GM23338 (cell line): ENCODE results near the gene CKLF.

Experiments
- CREB1 ChIP-seq: fragments of 250-450 bp; sonication (Bioruptor Pico); IDR thresholded peaks from 2 replicates; pipeline ENCODE4 v1.5.0; 2020; ENCODE audit warnings: low read depth, mild to moderate bottlenecking, moderate library complexity
- EZH2 ChIP-seq: fragments of 200-600 bp; sonication (generic); IDR thresholded peaks from one replicate; pipeline ENCODE4 v1.8.0; 2017; ENCODE audit warnings: antibody characterized with exemption, mild to moderate bottlenecking, low read depth; ENCODE audit not compliant: unreplicated experiment
- EZH2phosphoT487 ChIP-seq: fragments of 200-600 bp; sonication (generic); IDR thresholded peaks from one replicate; pipeline ENCODE4 v1.8.1; 2018; ENCODE audit warnings: antibody characterized with exemption; ENCODE audit not compliant: unreplicated experiment
- JUNB ChIP-seq: IDR thresholded peaks from one replicate; pipeline ENCODE4 v1.6.1; 2016; ENCODE audit warnings: antibody characterized with exemption; ENCODE audit not compliant: unreplicated experiment
- NANOG ChIP-seq: IDR thresholded peaks from 2 replicates; pipeline ENCODE4 v1.6.1; 2016; ENCODE audit warnings: antibody characterized with exemption, borderline replicate concordance
- POLR2AphosphoS5 ChIP-seq: IDR thresholded peaks from 2 replicates; pipeline ENCODE4 v1.6.1; 2016; ENCODE audit warnings: antibody characterized with exemption, low read depth
- ZNF114 ChIP-seq: fragments of 250-450 bp; sonication (Bioruptor Pico); IDR thresholded peaks from 2 replicates; pipeline ENCODE4 v1.5.0; 2020; ENCODE audit warnings: mild to moderate bottlenecking, moderate library complexity
- TF ChIP-seq, protein P1 (sequence below), 2 experiments: fragments of 200-600 bp in 1 of 2; sonication (generic) in 1 of 2; conservative IDR thresholded peaks; 2 replicates each; pipeline versions ENCODE4 v1.5.1 to v1.6.1; 2016 to 2017; ENCODE audit warnings: antibody characterized with exemption in 2 of 2, low read depth in 2 of 2, mild to moderate bottlenecking in 2 of 2, moderate library complexity in 1 of 2
- TF ChIP-seq, protein P2 (sequence below): IDR thresholded peaks from 2 replicates; pipeline ENCODE4 v1.6.1; 2016; ENCODE audit warnings: antibody characterized with exemption
- TF ChIP-seq, protein P3 (sequence below): IDR thresholded peaks from one replicate; pipeline ENCODE4 v1.6.1; 2018; ENCODE audit warnings: antibody characterized with exemption; ENCODE audit not compliant: unreplicated experiment

DNA sequence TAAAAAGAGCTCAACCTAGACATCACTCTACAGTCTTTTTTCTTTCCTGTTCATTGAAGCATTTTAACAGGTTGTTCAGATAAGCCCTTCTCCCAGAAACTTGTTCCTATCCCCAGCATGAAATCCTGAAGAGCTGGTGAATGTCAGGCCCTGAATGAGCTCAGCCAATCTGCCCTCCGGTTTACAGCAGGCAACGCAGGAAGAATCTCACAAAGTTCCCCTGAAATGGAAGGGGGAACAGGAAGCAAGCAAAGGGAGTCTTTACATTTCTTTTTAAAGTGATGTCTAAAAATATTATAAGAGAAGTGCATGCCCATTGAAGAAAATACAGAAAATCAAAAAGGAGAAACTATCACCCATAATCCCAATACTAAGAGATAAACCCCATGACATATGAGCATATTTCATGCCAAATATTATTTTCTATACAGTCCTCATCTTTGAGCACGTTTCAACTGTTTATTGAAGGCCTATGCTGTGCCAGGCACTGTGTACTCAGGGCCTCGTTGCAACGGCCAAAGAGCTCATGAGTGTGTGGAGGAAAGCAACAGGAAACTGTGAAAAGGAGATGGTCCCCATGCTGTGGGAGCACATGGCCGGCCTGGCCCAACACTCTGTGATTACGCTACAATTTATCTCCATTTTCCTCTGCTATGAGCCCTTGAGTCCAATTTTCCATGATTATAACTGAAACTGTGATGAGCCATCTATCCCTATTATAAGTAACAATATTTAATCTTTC lies 8.2 kb upstream of the CKLF start:
- TF ChIP-seq ZNF114 (CRISPR knock-in tag) (no peak), EZH2phosphoT487 (no peak), POLR2AphosphoS5 (no peak), JUNB (no peak), EZH2 (no peak), NANOG (no peak), CREB1 (CRISPR knock-in tag) (no peak)
- TF ChIP-seq, protein P1, sequence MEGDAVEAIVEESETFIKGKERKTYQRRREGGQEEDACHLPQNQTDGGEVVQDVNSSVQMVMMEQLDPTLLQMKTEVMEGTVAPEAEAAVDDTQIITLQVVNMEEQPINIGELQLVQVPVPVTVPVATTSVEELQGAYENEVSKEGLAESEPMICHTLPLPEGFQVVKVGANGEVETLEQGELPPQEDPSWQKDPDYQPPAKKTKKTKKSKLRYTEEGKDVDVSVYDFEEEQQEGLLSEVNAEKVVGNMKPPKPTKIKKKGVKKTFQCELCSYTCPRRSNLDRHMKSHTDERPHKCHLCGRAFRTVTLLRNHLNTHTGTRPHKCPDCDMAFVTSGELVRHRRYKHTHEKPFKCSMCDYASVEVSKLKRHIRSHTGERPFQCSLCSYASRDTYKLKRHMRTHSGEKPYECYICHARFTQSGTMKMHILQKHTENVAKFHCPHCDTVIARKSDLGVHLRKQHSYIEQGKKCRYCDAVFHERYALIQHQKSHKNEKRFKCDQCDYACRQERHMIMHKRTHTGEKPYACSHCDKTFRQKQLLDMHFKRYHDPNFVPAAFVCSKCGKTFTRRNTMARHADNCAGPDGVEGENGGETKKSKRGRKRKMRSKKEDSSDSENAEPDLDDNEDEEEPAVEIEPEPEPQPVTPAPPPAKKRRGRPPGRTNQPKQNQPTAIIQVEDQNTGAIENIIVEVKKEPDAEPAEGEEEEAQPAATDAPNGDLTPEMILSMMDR (conservative IDR thresholded peaks at IDR 0.05; ENCODE audit: low read depth in 2 of 2) = no peak
- TF ChIP-seq, protein P2, sequence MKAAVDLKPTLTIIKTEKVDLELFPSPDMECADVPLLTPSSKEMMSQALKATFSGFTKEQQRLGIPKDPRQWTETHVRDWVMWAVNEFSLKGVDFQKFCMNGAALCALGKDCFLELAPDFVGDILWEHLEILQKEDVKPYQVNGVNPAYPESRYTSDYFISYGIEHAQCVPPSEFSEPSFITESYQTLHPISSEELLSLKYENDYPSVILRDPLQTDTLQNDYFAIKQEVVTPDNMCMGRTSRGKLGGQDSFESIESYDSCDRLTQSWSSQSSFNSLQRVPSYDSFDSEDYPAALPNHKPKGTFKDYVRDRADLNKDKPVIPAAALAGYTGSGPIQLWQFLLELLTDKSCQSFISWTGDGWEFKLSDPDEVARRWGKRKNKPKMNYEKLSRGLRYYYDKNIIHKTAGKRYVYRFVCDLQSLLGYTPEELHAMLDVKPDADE = no peak
- TF ChIP-seq, protein P3, sequence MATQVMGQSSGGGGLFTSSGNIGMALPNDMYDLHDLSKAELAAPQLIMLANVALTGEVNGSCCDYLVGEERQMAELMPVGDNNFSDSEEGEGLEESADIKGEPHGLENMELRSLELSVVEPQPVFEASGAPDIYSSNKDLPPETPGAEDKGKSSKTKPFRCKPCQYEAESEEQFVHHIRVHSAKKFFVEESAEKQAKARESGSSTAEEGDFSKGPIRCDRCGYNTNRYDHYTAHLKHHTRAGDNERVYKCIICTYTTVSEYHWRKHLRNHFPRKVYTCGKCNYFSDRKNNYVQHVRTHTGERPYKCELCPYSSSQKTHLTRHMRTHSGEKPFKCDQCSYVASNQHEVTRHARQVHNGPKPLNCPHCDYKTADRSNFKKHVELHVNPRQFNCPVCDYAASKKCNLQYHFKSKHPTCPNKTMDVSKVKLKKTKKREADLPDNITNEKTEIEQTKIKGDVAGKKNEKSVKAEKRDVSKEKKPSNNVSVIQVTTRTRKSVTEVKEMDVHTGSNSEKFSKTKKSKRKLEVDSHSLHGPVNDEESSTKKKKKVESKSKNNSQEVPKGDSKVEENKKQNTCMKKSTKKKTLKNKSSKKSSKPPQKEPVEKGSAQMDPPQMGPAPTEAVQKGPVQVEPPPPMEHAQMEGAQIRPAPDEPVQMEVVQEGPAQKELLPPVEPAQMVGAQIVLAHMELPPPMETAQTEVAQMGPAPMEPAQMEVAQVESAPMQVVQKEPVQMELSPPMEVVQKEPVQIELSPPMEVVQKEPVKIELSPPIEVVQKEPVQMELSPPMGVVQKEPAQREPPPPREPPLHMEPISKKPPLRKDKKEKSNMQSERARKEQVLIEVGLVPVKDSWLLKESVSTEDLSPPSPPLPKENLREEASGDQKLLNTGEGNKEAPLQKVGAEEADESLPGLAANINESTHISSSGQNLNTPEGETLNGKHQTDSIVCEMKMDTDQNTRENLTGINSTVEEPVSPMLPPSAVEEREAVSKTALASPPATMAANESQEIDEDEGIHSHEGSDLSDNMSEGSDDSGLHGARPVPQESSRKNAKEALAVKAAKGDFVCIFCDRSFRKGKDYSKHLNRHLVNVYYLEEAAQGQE = no peak
